Astrocyte (in vitro differentiated cells and primary cell): ENCODE measurements around the gene WNT9A. TPM values are rescaled to one million over a fixed set of nuclear protein-coding genes. Genes with fewer than 3 reads are reported as not detected.

Experiments
- DNase-seq: peaks from one replicate; pipeline ENCODE4 v3.0.0-alpha.2; 2010; ENCODE audit warnings: low read depth
- FAIRE-seq: peaks from 2 replicates; lab custom pipeline; 2011; peaks lifted over from hg19 to GRCh38; lab: Jason Lieb, UNC
- H2AFZ ChIP-seq: 2 replicates; pipeline ENCODE4 v1.6.0; 2012; ENCODE audit warnings: low read depth, low read length, inconsistent platforms
- H3K27ac ChIP-seq: 2 replicates; pipeline ENCODE4 v1.5.1; 2011; ENCODE audit warnings: low read depth, low read length, inconsistent platforms
- H3K27me3 ChIP-seq: 2 replicates; pipeline ENCODE4 v1.6.0; 2011; ENCODE audit warnings: low read length, inconsistent platforms; ENCODE audit not compliant: insufficient read depth
- H3K36me3 ChIP-seq: 2 replicates; pipeline ENCODE4 v1.5.1; 2011; ENCODE audit warnings: low read length, inconsistent platforms; ENCODE audit not compliant: insufficient read depth
- H3K4me1 ChIP-seq: 2 replicates; pipeline ENCODE4 v1.5.1; 2011; ENCODE audit warnings: low read length, inconsistent platforms; ENCODE audit not compliant: insufficient read depth
- H3K4me2 ChIP-seq: 2 replicates; pipeline ENCODE4 v1.6.0; 2012; ENCODE audit warnings: low read length, inconsistent platforms
- H3K4me3 ChIP-seq: 2 replicates; pipeline ENCODE4 v1.5.1; 2011; ENCODE audit warnings: low read depth, mild to moderate bottlenecking, low read length, inconsistent platforms; ENCODE audit not compliant: insufficient read depth
- H3K79me2 ChIP-seq: 2 replicates; pipeline ENCODE4 v1.6.0; 2012; ENCODE audit warnings: mild to moderate bottlenecking, low read length, inconsistent platforms; ENCODE audit not compliant: insufficient read depth
- H3K9ac ChIP-seq: 2 replicates; pipeline ENCODE4 v1.6.0; 2012; ENCODE audit warnings: mild to moderate bottlenecking, low read length, inconsistent platforms
- H3K9me3 ChIP-seq: 2 replicates; pipeline ENCODE4 v1.5.1; 2012; ENCODE audit warnings: low read depth, mild to moderate bottlenecking, low read length, inconsistent platforms; ENCODE audit not compliant: insufficient read depth
- H4K20me1 ChIP-seq: 2 replicates; pipeline ENCODE4 v1.6.0; 2012; ENCODE audit warnings: low read length, inconsistent platforms; ENCODE audit not compliant: insufficient read depth
- H3K27ac Mint-ChIP-seq: one replicate; pipeline ENCODE4 v1.8.0; 2021; ENCODE audit warnings: mild to moderate bottlenecking, mixed read lengths; ENCODE audit not compliant: unreplicated experiment
- H3K27me3 Mint-ChIP-seq: one replicate; pipeline ENCODE4 v1.8.0; 2021; ENCODE audit warnings: low read depth, mixed read lengths; ENCODE audit not compliant: unreplicated experiment
- H3K36me3 Mint-ChIP-seq: one replicate; pipeline ENCODE4 v1.8.0; 2021; ENCODE audit warnings: low read depth, mixed read lengths; ENCODE audit not compliant: unreplicated experiment
- H3K4me1 Mint-ChIP-seq: one replicate; pipeline ENCODE4 v1.8.0; 2021; ENCODE audit warnings: low read depth, mixed read lengths; ENCODE audit not compliant: unreplicated experiment
- H3K4me3 Mint-ChIP-seq: one replicate; pipeline ENCODE4 v1.8.0; 2021; ENCODE audit warnings: mild to moderate bottlenecking, moderate library complexity, mixed read lengths; ENCODE audit not compliant: unreplicated experiment
- H3K9me3 Mint-ChIP-seq: one replicate; pipeline ENCODE4 v1.8.0; 2021; ENCODE audit warnings: mild to moderate bottlenecking, mixed read lengths; ENCODE audit not compliant: unreplicated experiment
- CTCF ChIP-seq: IDR thresholded peaks from 2 replicates; pipeline ENCODE4 v1.5.1; 2011; ENCODE audit warnings: low read depth, mild to moderate bottlenecking, inconsistent platforms, low read length, moderate library complexity; ENCODE audit not compliant: insufficient read depth
- EZH2 ChIP-seq: IDR thresholded peaks from 2 replicates; pipeline ENCODE4 v1.6.1; 2012; ENCODE audit warnings: mild to moderate bottlenecking, low read length, inconsistent platforms; ENCODE audit not compliant: insufficient read depth
- total RNA-seq: library from RNA; stranded (reverse); gene quantifications from 2 replicates; pipeline ENCODE4 v1.2.1, GENCODE V29; 2021

Gene WNT9A
- total RNA-seq, 1 donor from 2014 or later = 4.1 TPM

- Mint-ChIP-seq H3K4me3 (no peak overlapping the region), H3K4me1 (peaks cover 2% of the 10 kb centered on the region), H3K9me3 (no peaks in the 10 kb centered on the region), H3K27ac (peak overlapping the region; percentile 68), H3K36me3 (no peaks in the 10 kb centered on the region), H3K27me3 (peaks cover 12% of the 10 kb centered on the region)
- Histone ChIP-seq H3K9me3 (no peaks in the 10 kb centered on the region), H3K27me3 (no peaks in the 10 kb centered on the region), H4K20me1 (no peaks in the 10 kb centered on the region), H3K79me2 (no peaks in the 10 kb centered on the region), H3K4me1 (no peaks in the 10 kb centered on the region), H3K9ac (no peak overlapping the region), H2AFZ (peak overlapping the region; percentile 18), H3K27ac (no peak overlapping the region), H3K4me3 (no peak overlapping the region), H3K36me3 (no peaks in the 10 kb centered on the region), H3K4me2 (no peak overlapping the region)
- DNase-seq (peak; percentile 26), FAIRE-seq (no peak)
- TF ChIP-seq EZH2 (no peak), CTCF (no peak)
Observed at GRCh38 chr1:227892489-227893299, 55.0 kb downstream of the WNT9A start.

GRCh38 chr1:227891955-227892488 is 55.7 kb downstream of the WNT9A start:
- H3K4me1 ChIP-seq = no peaks in the 10 kb centered on the region
- Mint-ChIP-seq H3K27ac (peak overlapping the region; percentile 68), H3K4me3 (no peak overlapping the region), H3K36me3 (no peaks in the 10 kb centered on the region), H3K27me3 (peaks cover 12% of the 10 kb centered on the region), H3K9me3 (no peaks in the 10 kb centered on the region), H3K4me1 (peaks cover 2% of the 10 kb centered on the region)
- no peak overlapping the region for H3K4me2 ChIP-seq
- H3K79me2 ChIP-seq = no peaks in the 10 kb centered on the region
- FAIRE-seq = no peak
- H3K4me3 ChIP-seq = no peak overlapping the region
- H3K36me3 ChIP-seq = no peaks in the 10 kb centered on the region
- DNase-seq = no peak
- TF ChIP-seq EZH2 = no peak
- TF ChIP-seq CTCF = no peak
- H3K27me3 ChIP-seq = no peaks in the 10 kb centered on the region
- no peak overlapping the region for H3K9ac ChIP-seq
- no peaks in the 10 kb centered on the region for H4K20me1 ChIP-seq
- no peaks in the 10 kb centered on the region for H3K9me3 ChIP-seq
- H2AFZ ChIP-seq = no peak overlapping the region
- no peak overlapping the region for H3K27ac ChIP-seq
